ENCODE measurements around the gene TADA2B.

DNA sequence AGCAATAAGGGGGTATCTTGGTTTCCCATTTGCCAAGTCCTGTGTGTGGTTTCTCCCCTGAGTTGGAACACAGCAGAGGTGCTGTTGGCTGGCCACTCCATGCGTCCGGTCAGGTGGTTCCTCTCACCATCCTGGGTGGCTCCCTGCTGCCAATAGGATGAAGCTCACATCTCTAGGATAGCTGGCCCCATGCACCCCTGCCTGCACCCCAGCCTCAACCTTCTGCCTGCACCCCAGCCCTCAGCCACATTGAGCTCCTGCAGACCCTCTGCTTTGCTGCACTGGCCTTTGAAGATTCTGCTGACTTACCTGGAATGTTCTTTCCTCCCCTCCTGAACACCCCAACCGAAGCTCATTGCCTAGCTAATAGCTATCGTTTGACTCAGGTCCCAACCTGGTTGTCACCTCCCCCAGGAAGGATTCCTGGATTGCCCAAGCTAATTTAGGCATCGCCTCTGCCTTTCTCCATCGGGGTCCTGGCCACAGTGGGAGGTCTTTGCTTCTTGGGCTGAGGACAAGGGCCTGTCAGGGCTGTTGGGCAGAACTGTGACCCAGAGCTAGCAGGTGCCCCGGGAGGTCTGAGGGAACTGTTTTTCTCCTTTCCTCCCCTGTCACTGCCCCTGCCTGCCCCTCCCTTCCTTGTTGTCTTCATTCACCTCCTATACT, 61.3 kb downstream of the TADA2B start:
- TF ChIP-seq POLR2A (IDR thresholded peaks at IDR 0.05) (no peak), CTCF (IDR thresholded peaks at IDR 0.05) (no peak), POLR2AphosphoS5 (IDR thresholded peaks at IDR 0.05) (no peak)

All from upper lobe of left lung (tissue), 4 donors.